Measurements from ENCODE around the gene MRPL49. TPM values are rescaled to one million over a fixed set of nuclear protein-coding genes. Genes with fewer than 3 reads are reported as not detected.

Gene MRPL49
- total and polyA plus RNA-seq, 9 of the 15 experiments (the other 6 are each of a cell fraction or from before 2014, with no cell fraction given) = 74.3 to 132 (median 91.2) TPM

GRCh38 chr11:65102142-65103095 is 19.7 kb upstream of the MRPL49 start:
- peak; percentile 54 for FAIRE-seq
- no peak for DNase-seq (ENCODE audit: extremely low read depth in 1 of 4, low spot score in 3 of 4)
- 85% methylated on average over 8 of the region's 8 CpGs for WGBS (ENCODE audit: insufficient coverage, low coverage, missing lambda C conversion rate)
- Histone ChIP-seq H3K4me1 (replicated peaks in 1 of 2; ENCODE audit: control insufficient read depth in 2 of 2, insufficient read depth in 2 of 2, low read length in 2 of 2) (peaks cover 3 to 5% of the 10 kb centered on the region in 2 experiments; a peak in 3 of 5 replicates), H3K27ac (ENCODE audit: extremely low read depth, low read depth, low read length) (no peak overlapping the region), H3K36me3 (ENCODE audit: control insufficient read depth, insufficient read depth, low read length) (peaks cover 27% of the 10 kb centered on the region; the same call in 2 of the 3 replicates), H3K9me1 (ENCODE audit: control insufficient read depth, insufficient read depth, low read length) (no peaks in the 10 kb centered on the region), H3K79me2 (ENCODE audit: control insufficient read depth, insufficient read depth, low read length) (peaks cover 13% of the 10 kb centered on the region; the same call in 1 of the 3 replicates), H3K4me3 (no peak overlapping the region), H3K9ac (ENCODE audit: insufficient read depth in 1 of 2, low read depth in 2 of 2, low read length in 2 of 2) (no peak overlapping the region), H3K9me3 (replicated peaks; ENCODE audit: control insufficient read depth, insufficient read depth, low read depth, low read length) (no peaks in the 10 kb centered on the region), H4K20me1 (replicated peaks; ENCODE audit: control insufficient read depth, insufficient read depth, low read length) (no peaks in the 10 kb centered on the region), H3K27me3 (ENCODE audit: control insufficient read depth in 2 of 2, insufficient read depth in 2 of 2, low read length in 2 of 2) (no peaks in the 10 kb centered on the region), H3K4me2 (ENCODE audit: insufficient read depth, low read length) (no peak overlapping the region), H2AFZ (ENCODE audit: low read depth, low read length) (no peak overlapping the region)
- ATAC-seq = no peak
- ChIA-PET CTCF (ENCODE audit: low intra/inter-chr PET ratio) (no interaction called here), POLR2A (interaction anchor here (0.6 to 1.2 kb wide), 4 partner anchors 9 to 160 kb away, joined by 3 to 4 read pairs (median 3); partner anchors contain the start of genes FAU, MRPL49 and TM7SF2)
- TF ChIP-seq SIN3A (IDR thresholded peaks at IDR 0.05; ENCODE audit: borderline replicate concordance in 2 of 2, control insufficient read depth in 1 of 2, low read depth in 2 of 2, low read length in 2 of 2) (no peak), ZNF384 (IDR thresholded peaks at IDR 0.05; ENCODE audit: low read depth, low read length) (no peak), ZNF316 (IDR thresholded peaks at IDR 0.05) (no peak), TBL1XR1 (IDR thresholded peaks at IDR 0.05; ENCODE audit: low read length in 2 of 2) (no peak), GTF2A2 (tag; IDR thresholded peaks at IDR 0.05) (no peak), ZNF668 (CRISPR knock-in tag; IDR thresholded peaks at IDR 0.05) (no peak)
- no TSS peak for BruUV-seq (replicated peaks)
- in situ Hi-C loops (cut with MboI) = no loop called here
- intact Hi-C loops (cut with micrococcal nuclease) = no loop called here
